Body of pancreas (tissue), 4 donors: ENCODE results near the gene IL3. TPM values are rescaled to one million over a fixed set of nuclear protein-coding genes. Genes with fewer than 3 reads are reported as not detected.

Source experiments
- ATAC-seq: fragments of 150-250 bp; one replicate; pipeline ENCODE4 v1.9.1; 2016
- DNase-seq, 4 donors: peaks; one replicate each; pipeline ENCODE4 v3.0.0-alpha.2; 2019
- H3K27ac ChIP-seq, 4 donors: fragments of 200-600 bp; sonication (generic); 1 replicate in 3 of 4; 2 replicates in 1 of 4; pipeline versions ENCODE4 v1.5.1 to v1.6.1; 2016 to 2019; ENCODE audit warnings: mild to moderate bottlenecking in 1 of 4, mixed read lengths in 1 of 4, moderate library complexity in 1 of 4
- H3K27me3 ChIP-seq, 2 donors: fragments of 200-600 bp; sonication (generic); one replicate each; pipeline ENCODE4 v1.6.0; 2016; ENCODE audit warnings: mild to moderate bottlenecking in 1 of 2
- H3K36me3 ChIP-seq, 2 donors: fragments of 200-600 bp; sonication (generic); replicated peaks in 1 of 2; 2 replicates each; pipeline ENCODE4 v1.5.1; 2016; ENCODE audit warnings: low read depth in 2 of 2; ENCODE audit not compliant: insufficient read depth in 1 of 2
- H3K4me1 ChIP-seq: fragments of 200-600 bp; sonication (generic); one replicate; pipeline ENCODE4 v1.6.0; 2016
- H3K4me3 ChIP-seq, 2 donors: fragments of 200-600 bp; sonication (generic); 1 replicate in 1 of 2; 2 replicates in 1 of 2; pipeline ENCODE4 v1.5.1; 2016 to 2019
- H3K9me3 ChIP-seq, 3 donors: fragments of 200-600 bp; sonication (generic); 1 replicate in 2 of 3; 2 replicates in 1 of 3; pipeline ENCODE4 v1.5.1; 2016
- POLR2A ChIP-seq, 3 donors: fragments of 450-650 bp; IDR thresholded peaks; one replicate each; pipeline ENCODE4 v1.6.1; 2016; ENCODE audit warnings: antibody characterized with exemption in 3 of 3, mild to moderate bottlenecking in 2 of 3
- WGBS, 2 donors: methylation state at CpG; one replicate each; pipeline ENCODE4 v1.1.5; 2017; 5-methylcytosine and 5-hydroxymethylcytosine counted together
- intact Hi-C: fragments of 100-400 bp; cut with DNase I; formaldehyde crosslinking; loops from one replicate; pipeline ENCODE4 v1.15.1; 2023
- total RNA-seq, 2 donors: library from RNA; depleted of rRNA; stranded (reverse); fragments of >200 nt; gene quantifications; one replicate each; pipeline ENCODE4 v1.1.0, GENCODE V29; 2016
- TF ChIP-seq, protein P1 (sequence below), 7 experiments: fragments of 450-650 bp in 4 of 7; fragments of 200-600 bp in 3 of 7; sonication (generic) in 3 of 7; IDR thresholded peaks; one replicate each; pipeline ENCODE4 v1.5.1; 2016 to 2019; ENCODE audit warnings: antibody characterized with exemption in 7 of 7

IL3 gene, protein sequence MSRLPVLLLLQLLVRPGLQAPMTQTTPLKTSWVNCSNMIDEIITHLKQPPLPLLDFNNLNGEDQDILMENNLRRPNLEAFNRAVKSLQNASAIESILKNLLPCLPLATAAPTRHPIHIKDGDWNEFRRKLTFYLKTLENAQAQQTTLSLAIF
- not detected for total RNA-seq

DNA sequence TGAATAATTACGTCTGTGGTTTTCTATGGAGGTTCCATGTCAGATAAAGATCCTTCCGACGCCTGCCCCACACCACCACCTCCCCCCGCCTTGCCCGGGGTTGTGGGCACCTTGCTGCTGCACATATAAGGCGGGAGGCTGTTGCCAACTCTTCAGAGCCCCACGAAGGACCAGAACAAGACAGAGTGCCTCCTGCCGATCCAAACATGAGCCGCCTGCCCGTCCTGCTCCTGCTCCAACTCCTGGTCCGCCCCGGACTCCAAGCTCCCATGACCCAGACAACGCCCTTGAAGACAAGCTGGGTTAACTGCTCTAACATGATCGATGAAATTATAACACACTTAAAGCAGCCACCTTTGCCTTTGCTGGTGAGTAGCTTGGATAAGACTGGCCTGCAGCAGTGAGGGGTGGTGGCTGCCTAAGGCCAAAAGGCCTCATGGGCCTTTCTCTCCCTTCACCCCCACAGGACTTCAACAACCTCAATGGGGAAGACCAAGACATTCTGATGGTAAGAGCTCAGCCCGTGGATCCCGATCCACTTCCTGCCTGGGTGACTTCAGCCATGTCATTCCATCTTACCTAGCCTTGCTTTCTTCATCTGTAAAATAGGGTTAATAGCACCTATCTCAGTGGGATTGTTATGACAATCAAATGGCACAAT, at the start of gene IL3:
Gene IL3, plus strand, starts transcription at position 155 of the 661 bp plus-strand sequence. Its CDS starts 52 bp downstream, at position 207.
- Histone ChIP-seq H3K27ac (no peak within 1 kb of the TSS), H3K4me3 (no peak within 1 kb of the TSS), H3K27me3 (no peaks in the 10 kb centered on the region), H3K9me3 (no peaks in the 10 kb centered on the region), H3K36me3 (no peaks in the 10 kb centered on the region), H3K4me1 (no peaks in the 10 kb centered on the region)
- WGBS, 2 donors: 77 to 81% methylated on average over 13 to 16 of the region's 16 CpGs
- intact Hi-C loops: no loop called here
- ATAC-seq (no peak), DNase-seq (peak in 3 of 4 donors; percentile 2 to 10 (median 2))
- TF ChIP-seq, protein P1, sequence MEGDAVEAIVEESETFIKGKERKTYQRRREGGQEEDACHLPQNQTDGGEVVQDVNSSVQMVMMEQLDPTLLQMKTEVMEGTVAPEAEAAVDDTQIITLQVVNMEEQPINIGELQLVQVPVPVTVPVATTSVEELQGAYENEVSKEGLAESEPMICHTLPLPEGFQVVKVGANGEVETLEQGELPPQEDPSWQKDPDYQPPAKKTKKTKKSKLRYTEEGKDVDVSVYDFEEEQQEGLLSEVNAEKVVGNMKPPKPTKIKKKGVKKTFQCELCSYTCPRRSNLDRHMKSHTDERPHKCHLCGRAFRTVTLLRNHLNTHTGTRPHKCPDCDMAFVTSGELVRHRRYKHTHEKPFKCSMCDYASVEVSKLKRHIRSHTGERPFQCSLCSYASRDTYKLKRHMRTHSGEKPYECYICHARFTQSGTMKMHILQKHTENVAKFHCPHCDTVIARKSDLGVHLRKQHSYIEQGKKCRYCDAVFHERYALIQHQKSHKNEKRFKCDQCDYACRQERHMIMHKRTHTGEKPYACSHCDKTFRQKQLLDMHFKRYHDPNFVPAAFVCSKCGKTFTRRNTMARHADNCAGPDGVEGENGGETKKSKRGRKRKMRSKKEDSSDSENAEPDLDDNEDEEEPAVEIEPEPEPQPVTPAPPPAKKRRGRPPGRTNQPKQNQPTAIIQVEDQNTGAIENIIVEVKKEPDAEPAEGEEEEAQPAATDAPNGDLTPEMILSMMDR (IDR thresholded peaks at IDR 0.05): no peak
- TF ChIP-seq POLR2A (IDR thresholded peaks at IDR 0.05): no peak

DNA sequence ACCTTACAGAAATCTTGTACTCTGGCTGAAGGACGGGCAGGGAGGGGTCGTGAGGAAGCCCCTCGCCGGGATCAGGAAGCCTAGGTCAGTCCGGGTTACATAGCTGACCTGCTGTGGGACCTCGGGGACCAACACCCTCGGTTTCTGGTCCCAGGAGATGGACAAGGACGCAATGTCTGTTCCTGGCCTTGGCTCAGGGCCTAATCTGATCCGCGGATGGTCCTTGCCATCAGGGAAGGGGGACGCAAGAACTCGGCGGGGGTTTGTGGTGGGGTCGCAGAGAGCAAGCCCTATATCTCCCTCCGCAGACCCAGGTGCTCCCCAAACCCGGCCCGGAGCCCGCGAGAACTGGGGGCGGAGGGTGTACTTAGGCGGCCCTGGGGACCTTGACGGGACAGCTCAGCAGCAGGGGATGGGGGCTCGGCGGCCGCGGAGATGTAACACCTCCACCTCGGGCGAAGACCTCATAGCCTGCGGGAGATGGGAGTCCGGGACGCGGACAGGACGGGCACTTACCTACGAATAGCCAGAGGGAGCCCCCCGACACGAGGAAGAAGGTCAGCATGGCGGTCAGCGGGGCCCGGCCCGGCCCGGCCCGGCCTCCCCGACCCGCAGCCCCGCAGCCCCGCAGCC, 49.4 kb upstream of the IL3 start:
- intact Hi-C loops: no loop called here
- TF ChIP-seq, protein P1 (IDR thresholded peaks at IDR 0.05): no peak
- no peak for TF ChIP-seq POLR2A (IDR thresholded peaks at IDR 0.05)
- Histone ChIP-seq H3K27me3 (no peaks in the 10 kb centered on the region), H3K9me3 (no peaks in the 10 kb centered on the region), H3K4me3 (peak overlapping the region in 1 of 2 donors; percentile 20), H3K36me3 (no peaks in the 10 kb centered on the region), H3K4me1 (peaks cover 11% of the 10 kb centered on the region), H3K27ac (no peak overlapping the region)
- DNase-seq: no peak
- peak; percentile 10 for ATAC-seq
- 8 to 13% methylated on average over 13 to 46 of the region's 46 CpGs for WGBS, 2 donors

DNA sequence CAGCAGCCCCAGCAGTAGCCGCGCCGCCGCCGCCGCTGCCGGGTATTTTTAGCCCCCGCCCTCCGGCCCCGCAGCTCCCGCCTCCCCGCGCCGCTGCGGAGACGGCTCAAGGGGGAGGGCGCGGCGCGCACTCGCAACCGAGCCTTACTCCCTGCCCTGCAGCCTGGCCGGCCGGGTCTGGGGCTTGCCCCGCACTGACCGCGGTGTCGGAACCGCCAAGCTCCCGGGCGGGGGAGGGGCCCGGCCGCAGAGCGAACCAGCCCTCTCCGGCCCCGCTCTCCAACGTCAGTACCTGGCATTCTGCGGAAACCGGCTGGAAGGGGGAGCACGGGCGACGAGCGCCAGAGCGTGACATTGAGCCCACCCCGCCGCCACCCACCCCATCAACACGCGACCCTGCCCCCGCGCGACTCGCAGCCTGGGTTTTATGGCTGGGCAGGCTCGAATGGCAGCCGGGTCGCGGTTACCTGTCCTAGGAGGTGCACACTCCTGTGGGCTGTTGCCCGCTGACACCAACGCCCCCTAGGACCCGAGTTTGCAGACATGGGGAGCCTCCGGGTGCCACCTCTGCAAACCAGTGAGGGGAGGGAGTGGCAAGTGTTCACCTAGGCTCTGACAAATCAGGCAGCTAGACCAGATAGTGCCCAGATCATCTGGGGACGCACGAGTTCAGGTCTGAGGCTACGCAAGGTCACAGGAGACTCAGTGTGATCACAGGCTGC, 48.7 kb upstream of the IL3 start, which contains the start of gene ACSL6:
Gene ACSL6, minus strand, starts transcription at position 37 of the 722 bp plus-strand sequence. CDS start 105 bp downstream, outside the sequence.
- 0 to 4% methylated on average over 5 to 49 of the region's 63 CpGs for WGBS, 2 donors
- no peaks in the 10 kb centered on the region for H3K27me3 ChIP-seq

DNA sequence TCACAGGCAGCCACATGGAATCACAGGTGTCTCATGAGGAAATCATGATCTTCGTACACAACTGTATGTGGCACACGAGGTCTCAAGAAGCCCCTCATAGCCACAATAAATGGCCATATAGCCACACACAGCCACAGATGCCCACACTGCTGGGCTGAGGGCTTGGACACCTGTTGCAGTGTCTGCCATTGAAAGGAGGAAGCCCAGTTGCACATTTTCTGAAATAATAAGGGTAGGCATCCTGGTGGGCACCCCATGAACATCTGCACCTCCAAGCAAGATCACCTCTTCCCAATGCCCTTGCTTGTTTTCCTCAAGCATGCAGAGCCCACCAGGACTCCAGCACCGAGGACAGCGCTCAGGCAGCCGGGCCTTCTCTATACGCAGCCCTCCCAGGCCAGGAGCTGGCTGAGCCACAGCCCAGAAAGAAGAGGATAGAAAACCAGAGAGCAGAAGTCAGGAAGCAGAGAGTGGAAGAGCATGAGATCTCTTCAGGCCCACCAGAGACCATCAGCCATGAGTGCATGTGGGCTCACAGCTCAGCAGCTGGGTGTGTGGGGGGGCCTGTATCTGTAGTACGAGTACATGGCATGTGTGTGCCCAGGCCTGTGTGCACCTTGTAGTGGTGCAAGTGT, 48.0 kb upstream of the IL3 start:
- Histone ChIP-seq H3K27ac (no peak overlapping the region), H3K36me3 (no peaks in the 10 kb centered on the region), H3K4me3 (no peak overlapping the region), H3K9me3 (no peaks in the 10 kb centered on the region), H3K27me3 (no peaks in the 10 kb centered on the region), H3K4me1 (peaks cover 11% of the 10 kb centered on the region)
- ATAC-seq (no peak), DNase-seq (peak in 2 of 4 donors; percentile 14 to 33)
- TF ChIP-seq POLR2A (IDR thresholded peaks at IDR 0.05): no peak
- TF ChIP-seq, protein P1 (IDR thresholded peaks at IDR 0.05): no peak
- WGBS, 2 donors: 56 to 59% methylated on average over 5 to 7 of the region's 7 CpGs
- intact Hi-C loops: no loop called here

More for the DNA sequence above, 48.7 kb upstream of the IL3 start, which contains the start of gene ACSL6:
- Histone ChIP-seq H3K4me3 (peak within 1 kb of the TSS; percentile 41 to 48), H3K36me3 (no peaks in the 10 kb centered on the region), H3K4me1 (peaks cover 11% of the 10 kb centered on the region), H3K9me3 (no peaks in the 10 kb centered on the region), H3K27ac (no peak within 1 kb of the TSS)
- TF ChIP-seq, protein P1 (IDR thresholded peaks at IDR 0.05): no peak
- peak in 1 of 3 donors; percentile 20 for TF ChIP-seq POLR2A (IDR thresholded peaks at IDR 0.05)
- peak; percentile 74 for ATAC-seq
- DNase-seq: peak; percentile 42 to 69 (median 54)
- intact Hi-C loops: no loop called here
